GM12865 (cell line): ENCODE data around the gene GAP43.

Experiments
- DNase-seq: peaks from one replicate; pipeline ENCODE4 v3.0.0; 2010; ENCODE audit warnings: low read depth
- H3K4me3 ChIP-seq: 2 replicates; pipeline ENCODE4 v1.5.1; 2011; ENCODE audit warnings: mild to moderate bottlenecking, low read depth, low read length, control low read depth
- CTCF ChIP-seq: IDR thresholded peaks from 2 replicates; pipeline ENCODE4 v1.5.1; 2011; ENCODE audit warnings: low read length, control low read depth, low read depth, inconsistent platforms; ENCODE audit not compliant: insufficient read depth; ENCODE audit errors: missing control alignments

The GAP43 gene

GRCh38 chr3:115623044-115623868 lies at the start of gene GAP43:
Gene GAP43, plus strand, starts transcription at chr3:115623510. Its CDS starts 180 bp downstream, at chr3:115623690.
- DNase-seq: no peak
- H3K4me3 ChIP-seq: no peak within 1 kb of the TSS
- no peak for TF ChIP-seq CTCF

GRCh38 chr3:115576325-115576875 lies 46.9 kb upstream of the GAP43 start:
- no peak for DNase-seq
- H3K4me3 ChIP-seq: no peak overlapping the region
- no peak for TF ChIP-seq CTCF

GRCh38 chr3:115577000-115577399 lies 46.3 kb upstream of the GAP43 start:
- no peak for DNase-seq
- no peak for TF ChIP-seq CTCF
- H3K4me3 ChIP-seq: no peak overlapping the region

- no peak overlapping the region for H3K4me3 ChIP-seq
- no peak for TF ChIP-seq CTCF
- no peak for DNase-seq
These were observed 45.0 kb upstream of the GAP43 start for GRCh38 chr3:115578331-115578730.

- no peak overlapping the region for H3K4me3 ChIP-seq
- TF ChIP-seq CTCF: no peak
- DNase-seq: no peak
These were observed 42.7 kb upstream of the GAP43 start for GRCh38 chr3:115580566-115580965.

GRCh38 chr3:115581362-115582135 lies 41.8 kb upstream of the GAP43 start:
- no peak overlapping the region for H3K4me3 ChIP-seq
- TF ChIP-seq CTCF: no peak
- no peak for DNase-seq
